ENCODE measurements around the gene EFS.

The EFS gene

DNA sequence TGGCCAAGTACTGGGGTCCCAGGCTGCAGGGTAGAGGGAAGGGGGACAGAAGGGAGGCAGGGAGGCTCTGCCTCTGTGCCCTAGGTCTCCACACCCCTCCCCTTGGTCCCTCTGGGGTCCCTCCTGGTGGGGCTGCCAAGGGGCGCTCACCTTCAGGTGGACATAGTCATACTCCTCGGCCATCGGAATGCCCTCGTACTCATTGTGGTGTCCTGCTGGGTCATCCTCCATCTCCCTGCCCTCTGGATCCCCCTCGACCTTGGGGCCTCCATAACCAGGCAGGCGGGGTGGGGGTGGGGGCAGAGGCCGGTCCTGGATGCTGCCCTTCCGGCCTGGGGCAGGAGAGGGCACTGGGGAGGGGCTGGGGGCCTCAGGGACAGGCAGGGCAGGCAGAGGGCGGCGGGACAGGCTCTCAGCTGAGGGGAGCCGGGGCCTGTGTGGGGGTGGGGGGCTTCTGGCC is 5.8 kb downstream of the EFS start:
- no peak for DNase-seq (ENCODE audit: low read depth in 3 of 3, low spot score in 1 of 3)

DNA sequence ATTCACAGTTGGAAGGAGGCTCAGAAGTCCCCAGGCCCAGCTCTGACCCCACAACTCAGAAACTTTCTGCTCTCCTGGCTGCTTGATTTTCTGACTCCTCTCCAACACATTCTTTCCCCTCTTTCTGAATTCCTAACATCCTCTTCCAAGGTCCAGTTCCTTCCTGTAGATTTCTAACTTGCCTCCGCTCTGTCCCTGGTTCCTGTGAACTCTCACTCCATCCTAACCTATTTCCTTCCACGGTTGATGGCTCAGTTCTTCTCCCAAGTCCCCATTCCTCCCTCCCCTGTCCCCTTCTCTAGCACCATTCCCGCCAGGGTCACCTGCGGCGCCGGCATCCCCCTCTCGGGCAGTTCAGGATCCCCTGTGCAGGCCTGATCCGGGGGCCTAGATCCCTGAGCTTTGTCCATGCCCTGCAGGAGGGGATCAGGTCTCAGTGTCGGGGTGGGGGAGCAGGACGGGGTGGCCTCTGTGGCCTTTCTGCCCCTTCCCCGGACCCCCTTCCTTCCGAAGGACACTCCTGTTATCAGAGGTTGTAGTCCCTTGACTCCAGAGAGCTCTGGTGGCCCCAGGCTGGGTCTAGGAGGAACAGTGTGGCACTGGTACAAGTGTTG is 6.3 kb downstream of the EFS start:
- DNase-seq (ENCODE audit: low read depth in 3 of 3, low spot score in 1 of 3), result no peak

DNA sequence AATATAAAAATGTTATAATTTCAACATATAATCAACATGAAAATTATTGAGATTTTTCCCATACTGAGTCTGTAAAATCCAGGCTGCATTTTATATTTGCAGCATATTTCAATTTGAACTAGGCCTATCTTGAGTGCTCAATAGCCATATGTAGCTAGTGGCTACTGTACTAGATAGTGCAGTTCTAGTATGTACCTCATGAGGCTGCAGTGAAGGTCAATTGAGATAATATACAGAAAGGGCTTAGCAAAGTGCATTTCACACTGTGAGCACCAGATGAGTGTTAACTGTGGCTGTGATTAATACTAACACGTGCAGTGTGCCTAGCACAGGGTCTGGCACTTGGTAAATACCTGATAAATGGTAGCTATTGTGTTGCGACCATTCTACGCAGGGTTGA is 6.9 kb downstream of the EFS start:
- DNase-seq (ENCODE audit: low read depth in 3 of 3, low spot score in 1 of 3), result no peak

DNA sequence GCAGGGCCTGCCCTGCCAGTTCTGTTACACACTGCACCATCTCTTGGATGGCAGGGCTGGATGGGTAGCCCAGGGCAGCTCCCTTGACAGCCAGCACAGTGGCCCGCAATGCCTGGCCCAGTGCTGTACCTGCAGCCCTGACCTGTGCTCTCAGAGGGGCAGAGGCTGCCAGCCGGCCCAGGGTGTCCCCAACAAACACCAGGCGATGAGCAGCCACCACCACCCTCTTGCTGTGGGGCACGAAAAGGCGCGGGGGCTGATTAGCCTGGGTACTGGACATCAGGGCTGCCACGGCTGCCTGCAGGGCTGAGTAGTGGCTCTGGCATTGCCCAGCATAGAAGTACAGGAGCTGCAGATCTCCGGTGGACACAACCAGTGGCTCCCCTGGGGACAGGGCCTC is 7.7 kb downstream of the EFS start:
- DNase-seq (ENCODE audit: low read depth in 3 of 3, low spot score in 1 of 3), result no peak

DNA sequence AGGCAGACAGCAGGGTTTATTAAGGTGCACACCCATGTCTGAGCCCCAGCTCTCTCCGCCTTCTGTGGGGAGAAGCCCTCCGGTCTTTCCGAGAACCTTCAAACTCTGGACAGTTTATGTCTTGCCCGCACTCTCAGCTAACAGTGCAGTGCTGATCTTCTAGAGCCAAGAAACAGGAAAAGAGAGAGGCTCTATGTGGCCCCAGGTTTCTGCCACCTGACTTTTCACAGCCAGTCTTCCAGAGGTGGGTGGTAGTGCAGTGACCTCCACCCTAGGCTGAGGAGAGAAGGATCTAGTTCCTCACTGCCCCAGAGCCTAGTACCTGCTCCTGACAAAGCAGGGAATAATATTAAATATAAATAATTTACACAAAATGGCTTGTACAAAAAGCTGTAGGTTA is 8.3 kb downstream of the EFS start:
- no peak for DNase-seq (ENCODE audit: low read depth in 3 of 3, low spot score in 1 of 3)

DNA sequence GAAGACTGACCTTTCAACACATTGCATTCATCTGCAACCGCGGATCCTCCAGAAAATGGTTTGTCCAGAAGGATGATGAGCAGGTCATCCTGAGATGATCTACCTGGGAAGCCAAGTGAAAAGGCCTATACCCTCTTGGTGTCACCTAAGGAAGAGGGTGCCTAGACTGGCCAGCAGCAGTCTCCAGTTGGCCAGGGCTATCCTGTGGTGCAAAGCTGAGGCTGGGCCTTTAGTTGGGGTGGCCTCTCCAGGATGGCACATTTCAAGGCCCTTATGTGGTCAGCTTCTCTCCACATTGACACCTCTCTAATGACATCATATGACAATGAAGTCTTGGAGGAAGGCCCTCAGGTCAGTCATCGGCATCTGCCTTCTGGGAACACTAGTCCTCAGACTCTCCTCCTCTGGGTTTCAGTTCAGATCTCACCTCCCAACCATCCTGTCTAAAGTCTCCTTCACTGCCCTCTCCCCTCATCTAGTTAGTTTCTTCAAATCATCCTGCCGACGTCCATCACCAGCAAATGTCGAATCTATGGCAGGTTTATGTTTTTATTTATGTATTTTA is 9.0 kb downstream of the EFS start:
- no peak for DNase-seq (ENCODE audit: low read depth in 3 of 3, low spot score in 1 of 3)

DNA sequence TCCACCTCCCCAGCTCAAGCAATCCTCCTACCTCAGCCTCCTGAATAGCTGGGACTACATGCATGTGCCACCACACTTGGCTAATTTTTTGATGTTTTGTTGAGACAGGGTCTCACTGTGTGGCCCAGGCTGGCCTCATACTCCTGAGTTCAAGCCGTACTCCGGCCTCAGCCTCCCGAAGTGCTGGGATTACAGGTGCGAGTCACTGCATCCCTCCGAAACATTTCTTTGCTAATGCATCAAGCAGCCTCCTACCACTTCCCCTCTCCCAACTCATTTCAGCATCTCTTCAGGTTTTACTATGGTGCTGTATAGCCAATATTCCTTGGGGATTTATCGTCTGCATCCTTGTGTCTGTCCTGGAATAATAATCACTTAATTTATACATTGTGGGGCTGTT is 10.0 kb downstream of the EFS start:
- DNase-seq (ENCODE audit: low read depth in 3 of 3, low spot score in 1 of 3), result no peak

DNA sequence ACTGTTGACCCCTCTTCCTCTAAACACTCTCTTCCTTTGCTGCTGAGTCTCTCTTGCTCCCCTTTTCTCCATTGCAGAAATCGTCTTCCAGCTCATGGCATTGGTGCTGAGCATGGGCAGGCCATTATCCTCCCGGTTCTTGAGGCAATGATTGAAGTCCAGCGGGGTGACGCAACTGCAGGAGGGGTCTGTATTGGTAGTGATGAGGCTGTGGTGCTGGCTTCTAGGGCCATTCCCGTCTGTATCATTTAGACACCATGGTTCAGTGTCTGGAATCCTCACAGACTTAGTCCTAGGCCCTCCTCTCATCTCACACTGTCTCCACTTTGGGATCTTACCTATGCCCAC is 11.6 kb downstream of the EFS start:
- DNase-seq (ENCODE audit: low read depth in 3 of 3, low spot score in 1 of 3), result no peak

DNA sequence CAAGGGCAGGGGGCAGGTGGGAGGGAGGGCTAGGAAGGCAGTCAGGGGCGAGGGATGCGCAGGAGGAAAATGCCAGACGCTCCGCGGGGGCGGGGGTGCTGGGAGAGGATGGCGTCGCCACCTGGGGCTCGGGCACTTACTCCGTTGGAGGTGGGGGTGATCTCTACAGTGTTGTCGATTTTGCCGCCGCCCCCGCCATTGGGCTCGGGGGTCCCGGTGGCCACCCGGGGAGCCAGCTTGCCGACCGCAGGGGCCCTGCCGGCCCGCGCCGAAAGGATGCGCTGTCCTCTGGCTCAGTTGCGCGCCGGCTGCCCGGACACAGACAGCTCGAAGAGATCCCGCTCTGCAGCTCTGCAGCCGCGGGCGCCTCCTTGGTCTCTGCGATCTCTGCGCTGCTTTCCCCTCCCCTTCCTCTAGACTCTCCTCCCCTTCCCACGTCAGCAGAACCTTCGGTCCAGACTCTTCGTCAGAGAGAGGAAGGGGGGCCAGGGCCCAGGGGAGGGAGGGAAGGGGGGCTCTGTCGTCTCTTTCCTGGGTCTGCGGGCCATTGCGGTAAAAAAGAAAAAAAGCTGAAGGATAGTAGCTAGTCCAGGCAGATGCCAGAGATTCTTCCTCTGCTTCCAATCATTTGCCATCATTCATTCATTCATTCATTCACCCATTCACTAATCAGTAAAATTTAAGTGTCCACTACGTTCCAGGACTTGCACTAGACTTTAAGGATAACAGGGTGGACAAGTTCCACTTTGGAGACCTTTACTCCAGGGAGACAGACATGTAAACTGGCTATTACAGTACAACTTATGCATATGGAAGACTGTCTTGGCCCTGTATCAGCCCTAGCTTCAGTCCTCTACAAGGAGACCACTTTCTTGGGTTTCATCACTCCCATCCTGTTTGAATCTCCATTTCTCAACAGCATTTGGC is 12.2 kb downstream of the EFS start, which contains the start of gene SLC22A17:
Gene SLC22A17 (minus strand): TSS at position 382 of the 927 bp plus-strand sequence.
- peak in 2 of 3 donors; percentile 13 to 36 for DNase-seq (ENCODE audit: low read depth in 3 of 3, low spot score in 1 of 3)

DNA sequence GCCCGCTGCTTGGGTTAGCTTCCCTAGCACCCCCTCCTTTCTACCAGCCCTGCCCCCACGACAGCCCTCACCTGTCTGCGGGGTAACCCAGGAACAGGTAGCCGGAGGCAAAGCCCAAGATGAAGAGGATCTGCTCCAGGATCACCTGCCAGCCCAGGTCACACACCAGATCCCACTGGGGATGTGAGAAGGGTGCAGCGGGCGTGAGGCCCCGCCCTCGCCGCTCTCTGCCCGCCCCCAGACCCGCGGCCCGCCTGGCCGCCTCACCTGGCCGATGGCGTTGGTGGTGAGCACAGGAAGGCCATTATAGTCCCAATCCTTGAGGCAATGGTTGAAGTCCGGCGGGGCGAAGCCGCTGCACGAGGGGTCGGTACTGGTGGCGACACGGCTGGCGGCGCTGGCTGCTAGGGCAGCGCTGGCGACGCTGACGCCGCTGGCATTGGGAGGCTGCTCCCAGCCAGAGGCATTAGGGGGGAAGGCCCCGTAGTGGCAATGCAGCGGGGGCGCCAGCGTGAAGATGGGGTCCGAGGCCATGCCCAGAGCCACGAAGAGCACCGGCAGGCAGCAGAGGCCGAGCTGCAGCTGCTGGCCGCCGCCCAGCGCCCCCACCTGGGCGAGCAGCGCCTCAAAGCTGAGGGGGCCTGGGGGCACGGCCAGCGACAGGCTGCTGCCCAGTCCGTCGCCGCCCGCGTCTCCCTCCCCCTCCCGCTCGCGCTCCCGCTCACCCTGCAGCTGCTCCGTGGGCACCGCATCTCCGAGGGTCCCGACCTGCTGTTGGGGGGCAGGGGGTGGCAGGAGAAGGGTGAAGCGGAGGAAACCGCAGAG is 13.1 kb downstream of the EFS start:
- DNase-seq (ENCODE audit: low read depth in 3 of 3, low spot score in 1 of 3), result no peak

DNA sequence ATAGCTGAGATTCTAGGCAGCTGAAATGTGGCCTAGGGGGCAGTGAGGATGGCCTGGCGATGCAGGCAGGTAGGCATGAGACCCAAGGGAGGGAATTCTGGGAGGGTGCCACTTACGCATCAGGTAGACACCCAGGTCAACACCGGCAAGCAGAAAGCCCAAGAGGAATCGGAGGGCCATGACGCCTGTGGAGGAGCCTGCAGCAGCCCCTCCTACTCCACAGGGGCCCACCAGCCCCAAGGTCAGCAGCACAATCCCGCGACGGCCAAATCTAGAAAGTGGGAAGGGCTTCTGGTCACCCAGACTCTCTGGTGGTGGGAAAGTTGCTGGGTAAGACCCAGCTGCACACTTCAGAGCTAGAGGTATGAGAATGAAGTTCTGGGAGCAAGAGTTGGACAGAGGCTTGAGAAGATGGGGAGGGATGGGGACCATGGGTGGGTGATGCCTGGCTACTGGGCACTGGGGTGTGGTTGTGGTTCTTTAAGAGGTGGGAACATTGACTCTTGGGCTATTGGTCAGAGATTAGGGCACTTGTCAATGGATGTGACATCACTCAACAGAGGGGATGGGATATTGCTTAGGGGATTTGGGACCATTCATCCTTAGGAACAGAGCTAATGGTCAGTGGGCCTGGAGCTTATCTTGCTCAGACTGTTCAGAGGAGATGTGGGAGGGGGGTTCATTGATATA is 15.7 kb downstream of the EFS start:
- no peak for DNase-seq (ENCODE audit: low read depth in 3 of 3, low spot score in 1 of 3)

DNA sequence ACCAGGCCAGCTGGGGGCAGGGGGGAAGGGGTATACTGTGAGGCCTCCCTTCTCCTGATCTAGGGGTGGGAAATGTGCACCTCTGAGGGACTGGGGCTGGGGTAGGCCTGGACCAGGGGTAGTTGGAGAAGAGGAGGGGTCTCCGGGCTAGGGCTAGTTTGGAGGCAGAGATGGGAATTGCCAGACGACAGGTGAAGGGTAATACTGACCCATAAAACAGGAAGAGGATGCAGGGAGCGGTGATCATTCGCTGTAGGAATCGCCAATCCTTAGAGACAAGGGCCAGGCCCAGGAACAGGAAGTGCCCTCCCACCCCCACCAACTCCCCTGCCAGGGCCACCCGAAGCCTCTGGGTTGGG is 16.7 kb downstream of the EFS start:
- no peak for DNase-seq (ENCODE audit: low read depth in 3 of 3, low spot score in 1 of 3)

DNA sequence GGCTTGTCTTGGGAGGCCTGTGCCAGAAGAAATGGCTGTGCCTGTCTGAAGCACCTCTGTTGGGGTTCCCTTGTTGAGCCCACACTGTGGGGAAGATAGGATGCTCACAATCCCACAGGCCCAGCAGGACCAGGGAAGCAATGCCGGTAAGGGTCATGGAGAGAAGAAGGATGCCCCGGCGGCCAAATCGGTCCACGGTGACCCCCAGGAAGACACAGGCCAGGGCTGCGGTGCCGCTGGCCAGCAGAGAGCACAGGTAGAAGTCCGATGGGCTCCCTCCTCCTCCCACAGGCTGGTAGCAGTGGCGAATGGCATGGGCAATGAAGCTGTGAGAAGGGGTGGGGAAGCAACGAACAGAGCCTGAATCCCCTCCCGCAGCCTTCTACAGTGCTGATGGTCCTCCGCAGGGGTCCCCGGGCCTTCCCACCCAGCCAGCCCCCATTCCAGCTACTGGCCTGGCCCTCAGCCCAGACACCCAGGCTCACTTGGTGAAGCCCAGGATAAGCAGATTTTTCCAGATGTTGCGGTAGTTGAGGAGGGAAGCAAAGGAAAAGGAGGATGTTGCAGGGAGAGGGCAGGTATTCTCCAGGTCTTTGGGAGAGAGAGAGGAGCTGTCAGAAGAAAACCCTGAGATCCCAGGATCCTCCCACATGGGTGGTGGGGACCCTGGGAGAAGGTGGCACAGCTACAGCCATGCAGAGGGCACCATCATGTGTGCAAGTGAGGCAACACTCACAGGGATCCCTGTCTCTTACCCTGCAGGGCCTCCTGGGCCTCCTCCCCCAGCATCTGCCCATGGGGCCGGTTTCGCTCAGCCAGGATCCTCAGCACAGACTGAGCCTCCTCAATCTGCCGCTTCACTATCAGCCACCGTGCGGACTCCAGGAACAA is 17.3 kb downstream of the EFS start:
- no peak for DNase-seq (ENCODE audit: low read depth in 3 of 3, low spot score in 1 of 3)

DNA sequence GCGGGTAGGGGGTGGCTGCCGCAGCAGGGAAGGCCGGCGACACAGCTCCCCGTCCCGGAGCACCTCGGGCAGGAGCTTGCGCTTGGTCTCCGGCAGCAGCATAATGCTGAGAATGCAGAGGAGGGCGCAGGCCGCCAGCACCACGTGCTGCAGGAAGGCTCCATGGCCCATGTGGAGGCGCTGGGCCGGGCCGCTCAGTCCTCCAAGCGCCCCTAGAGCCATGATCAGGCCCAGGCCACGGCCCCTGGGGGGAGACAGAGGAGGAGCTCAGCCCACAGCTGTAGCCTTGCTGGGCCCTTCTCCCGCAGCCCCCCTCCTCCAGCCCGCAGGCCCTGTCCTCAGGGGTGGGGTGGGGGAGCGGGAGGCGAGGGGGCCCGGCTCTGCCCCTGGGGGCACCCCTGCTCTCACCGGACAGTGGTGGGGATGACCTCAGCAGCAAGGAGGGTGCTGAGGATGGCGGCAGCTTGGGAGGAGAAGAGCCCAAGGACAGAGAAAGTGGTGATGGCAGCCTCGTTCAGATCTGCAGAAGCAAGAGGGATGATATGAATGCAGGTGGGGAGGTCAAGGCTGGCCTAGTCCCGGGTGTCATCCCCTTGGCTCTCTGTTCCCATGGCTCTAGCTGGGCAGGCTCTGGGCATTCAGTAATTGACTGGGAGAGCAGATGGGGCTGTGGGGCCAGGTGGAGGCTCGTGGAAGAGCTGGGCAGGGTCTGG is 18.1 kb downstream of the EFS start:
- DNase-seq (ENCODE audit: low read depth in 3 of 3, low spot score in 1 of 3), result no peak

DNA sequence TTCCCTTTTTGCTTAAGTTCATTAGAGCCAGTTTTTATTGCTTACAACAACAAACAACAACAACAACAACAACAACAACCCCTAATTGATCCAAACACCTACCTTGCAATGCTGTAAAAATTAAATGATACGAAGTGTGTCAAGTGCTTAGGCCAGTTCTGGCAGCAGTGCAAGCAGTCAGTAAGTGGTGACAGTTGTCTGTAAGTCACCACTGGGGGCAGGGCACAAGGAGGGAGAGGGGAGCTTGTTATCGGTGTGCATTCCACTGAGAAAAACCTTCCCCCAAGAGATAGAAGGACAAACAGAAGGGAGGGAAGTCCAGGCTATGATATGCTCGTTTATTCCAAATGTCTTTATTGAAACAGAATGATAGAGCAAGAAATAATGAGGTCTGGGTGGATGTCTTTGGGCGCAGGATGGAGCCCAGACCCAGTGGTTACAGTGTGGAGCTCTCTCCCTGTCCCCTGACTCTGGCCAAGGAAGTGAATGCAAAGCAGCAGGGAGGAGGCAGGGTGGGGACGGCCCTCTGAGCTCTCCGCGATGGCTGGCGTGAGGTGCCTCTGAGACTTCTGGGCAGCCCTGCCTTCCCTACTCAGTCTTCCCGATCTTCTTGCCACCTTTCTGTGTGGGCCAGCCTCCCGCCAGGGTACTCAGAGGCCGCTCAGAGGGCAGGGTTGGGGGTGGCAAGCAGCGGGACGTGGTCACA is 18.8 kb downstream of the EFS start:
- no peak for DNase-seq (ENCODE audit: low read depth in 3 of 3, low spot score in 1 of 3)

DNA sequence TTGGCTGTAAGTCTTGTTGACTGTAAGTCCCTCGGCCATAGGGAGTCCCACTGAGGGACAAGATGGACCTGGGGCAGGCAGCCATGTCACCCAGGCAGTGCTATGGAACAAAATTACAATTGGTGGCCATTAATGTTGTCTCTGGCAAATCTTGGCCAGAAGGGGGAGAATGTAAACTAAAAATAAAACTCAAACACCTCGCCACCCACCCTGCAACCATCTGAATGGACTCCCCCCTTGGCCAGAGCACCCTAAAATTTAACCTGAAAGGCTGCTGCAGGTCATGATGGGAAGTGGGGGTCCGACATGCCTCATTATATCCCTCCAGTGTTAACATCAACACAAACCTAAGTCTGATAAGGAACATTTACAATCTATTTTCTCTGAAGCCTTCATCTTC is 20.5 kb downstream of the EFS start:
- DNase-seq (ENCODE audit: low read depth in 3 of 3, low spot score in 1 of 3), result no peak

DNA sequence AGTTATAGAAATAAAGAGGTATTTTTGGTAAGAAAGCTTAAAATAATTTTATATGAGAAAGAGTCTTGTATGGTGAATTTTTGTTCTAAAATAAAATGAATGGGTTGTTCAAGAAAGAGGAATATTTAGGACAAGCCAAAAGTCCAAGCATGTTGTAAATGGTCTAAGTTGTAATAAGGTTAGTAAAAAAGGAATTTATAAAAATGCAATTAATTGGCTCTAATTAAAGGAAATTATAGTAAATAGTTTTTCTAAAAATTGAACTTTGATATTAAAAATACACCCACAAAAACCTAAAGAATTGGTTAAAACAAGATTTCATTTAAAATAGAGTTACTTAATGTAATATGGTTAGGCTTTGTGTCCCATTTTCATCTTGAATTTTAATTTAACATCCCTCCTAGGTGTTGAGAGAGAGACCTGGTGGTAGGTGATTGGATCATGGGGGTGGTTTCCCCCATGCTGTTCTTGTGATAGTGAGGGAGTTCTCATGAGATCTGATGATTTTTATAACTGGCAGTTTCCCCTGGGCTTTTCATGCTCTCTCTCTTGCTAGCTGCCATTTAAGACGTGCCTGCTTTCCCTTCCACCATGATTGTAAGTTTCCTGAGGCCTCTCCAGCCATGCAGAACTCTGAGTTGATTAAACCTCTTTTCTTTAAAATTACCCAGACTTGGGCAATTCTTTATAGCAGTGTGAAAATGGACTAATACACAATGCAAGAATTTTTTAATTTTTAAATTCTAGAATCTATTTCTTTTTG is 25.3 kb downstream of the EFS start:
- DNase-seq (ENCODE audit: low read depth in 3 of 3, low spot score in 1 of 3), result no peak

DNA sequence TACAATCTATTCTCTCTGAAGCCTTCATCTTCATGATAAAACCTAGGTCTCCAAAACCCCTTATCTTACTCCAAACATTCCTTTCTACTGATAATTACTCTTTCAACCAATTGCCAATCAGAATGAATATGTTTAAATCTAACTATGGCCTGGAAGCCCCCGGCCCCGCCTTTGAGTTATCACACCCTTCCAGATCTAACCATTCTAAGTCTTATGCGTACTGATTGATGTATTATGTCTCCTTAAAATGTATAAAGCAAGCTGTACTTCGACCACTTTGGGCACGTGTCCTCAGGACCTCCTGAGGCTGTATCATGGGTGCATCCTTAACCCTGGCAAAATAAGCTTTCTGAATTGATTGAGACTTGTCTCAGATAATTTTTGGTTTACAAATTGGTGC is 29.3 kb downstream of the EFS start:
- DNase-seq (ENCODE audit: low read depth in 3 of 3, low spot score in 1 of 3), result no peak

All from stimulated activated CD4-positive, alpha-beta T cell treated with anti-CD3 and anti-CD28 coated beads, TNF-alpha, amount 100 ng/mL, for 1 hour (primary cell).